A673 (cell line): ENCODE results near the gene SRRD. TPM values are rescaled to one million over a fixed set of nuclear protein-coding genes. Genes with fewer than 3 reads are reported as not detected.

Experiments used
- BruUV-seq: library from RNA; stranded (reverse); fragments of 400-500 nt; replicated peaks from 2 replicates; lab custom pipeline; 2021; lab: Mats Ljungman, UMichigan
- CTCF ChIA-PET: fragments of 300-600 bp; sonication (Branson Sonifier 250); formaldehyde crosslinking; loops from one replicate; lab custom pipeline; 2022; ENCODE audit warnings: antibody characterized with exemption; lab: Charles Lee
- POLR2A ChIA-PET: fragments of 300-600 bp; sonication (Branson Sonifier 250); formaldehyde crosslinking; loops from one replicate; lab custom pipeline; 2022; ENCODE audit warnings: antibody characterized with exemption; ENCODE audit not compliant: low non-redundant PET; lab: Charles Lee
- DNase-seq: peaks from one replicate; pipeline ENCODE4 v3.0.0-alpha.2; 2015; ENCODE audit warnings: low spot score
- H3K27ac ChIP-seq: fragments of 200-600 bp; sonication (generic); 2 replicates; pipeline ENCODE4 v1.5.1; 2016; ENCODE audit warnings: mixed run types, low read depth, mild to moderate bottlenecking, mixed read lengths, antibody characterized with exemption, low read length; ENCODE audit not compliant: poor library complexity, severe bottlenecking
- H3K27me3 ChIP-seq: fragments of 200-600 bp; sonication (generic); replicated peaks from 2 replicates; pipeline ENCODE4 v1.6.1; 2017; ENCODE audit warnings: mixed run types, low read depth, mild to moderate bottlenecking, mixed read lengths, antibody characterized with exemption, low read length; ENCODE audit not compliant: insufficient read depth, poor library complexity
- H3K36me3 ChIP-seq: fragments of 200-600 bp; sonication (generic); 2 replicates; pipeline ENCODE4 v1.6.1; 2016; ENCODE audit warnings: mixed run types, mild to moderate bottlenecking, mixed read lengths, antibody characterized with exemption, low read length; ENCODE audit not compliant: insufficient read depth, poor library complexity, severe bottlenecking
- H3K4me1 ChIP-seq: fragments of 200-600 bp; sonication (generic); 2 replicates; pipeline ENCODE4 v1.6.1; 2017; ENCODE audit warnings: mixed run types, mild to moderate bottlenecking, mixed read lengths, antibody characterized with exemption, low read length; ENCODE audit not compliant: insufficient read depth, poor library complexity, severe bottlenecking
- H3K4me3 ChIP-seq: fragments of 200-600 bp; sonication (generic); 2 replicates; pipeline ENCODE4 v1.5.1; 2016; ENCODE audit warnings: low read depth, mixed run types, mild to moderate bottlenecking, mixed read lengths, low read length; ENCODE audit not compliant: poor library complexity, severe bottlenecking
- H3K9me3 ChIP-seq: fragments of 200-600 bp; sonication (generic); 2 replicates; pipeline ENCODE4 v1.6.1; 2016; ENCODE audit warnings: mixed run types, low read depth, mild to moderate bottlenecking, mixed read lengths, antibody characterized with exemption, low read length; ENCODE audit not compliant: poor library complexity, severe bottlenecking
- CTCF ChIP-seq: fragments of 300-800, 200-600 bp; sonication (generic); conservative IDR thresholded peaks from 2 replicates; pipeline ENCODE4 v1.5.1; 2017; ENCODE audit warnings: low read depth, mild to moderate bottlenecking, antibody characterized with exemption, low read length, moderate library complexity, mixed read lengths
- EZH2 ChIP-seq: fragments of 200-600 bp; sonication (generic); IDR thresholded peaks from 2 replicates; pipeline ENCODE4 v1.6.1; 2017; ENCODE audit warnings: borderline replicate concordance, low read depth, mild to moderate bottlenecking, mixed read lengths, antibody characterized with exemption, low read length; ENCODE audit not compliant: poor library complexity, severe bottlenecking
- intact Hi-C: fragments of 100-400 bp; cut with micrococcal nuclease; formaldehyde crosslinking; loops from one replicate; pipeline ENCODE4 v1.10.0; 2022; ENCODE audit not compliant: unreplicated experiment
- total RNA-seq: library from RNA; stranded (reverse); gene quantifications from 2 replicates; pipeline ENCODE4 v1.2.3, GENCODE V29; 2021

SRRD gene
- total RNA-seq, 1 experiment from 2014 or later: 28.8 TPM

GRCh38 chr22:26522012-26522411 is 38.3 kb downstream of the SRRD start:
- no peak overlapping the region for H3K27ac ChIP-seq
- no peaks in the 10 kb centered on the region for H3K9me3 ChIP-seq
- H3K36me3 ChIP-seq: no peaks in the 10 kb centered on the region
- ChIA-PET POLR2A (no interaction called here), CTCF (no interaction called here)
- intact Hi-C loops: no loop called here
- no peak for TF ChIP-seq EZH2
- no TSS peak for BruUV-seq
- H3K27me3 ChIP-seq: no peaks in the 10 kb centered on the region
- no peak overlapping the region for H3K4me3 ChIP-seq
- H3K4me1 ChIP-seq: no peaks in the 10 kb centered on the region
- no peak for DNase-seq

GRCh38 chr22:26522592-26522991 is 38.9 kb downstream of the SRRD start:
- no peak overlapping the region for H3K27ac ChIP-seq
- ChIA-PET CTCF (interaction anchor here (0.5 kb wide), 1 partner anchor 29 kb away, joined by 12 read pairs; no protein-coding TSS in a partner anchor), POLR2A (no interaction called here)
- H3K9me3 ChIP-seq: no peaks in the 10 kb centered on the region
- intact Hi-C loops: no loop called here
- H3K4me1 ChIP-seq: no peaks in the 10 kb centered on the region
- no peak overlapping the region for H3K4me3 ChIP-seq
- BruUV-seq: no TSS peak
- no peaks in the 10 kb centered on the region for H3K36me3 ChIP-seq
- no peaks in the 10 kb centered on the region for H3K27me3 ChIP-seq
- TF ChIP-seq CTCF: no peak
- no peak for DNase-seq

- no peak for DNase-seq
- CTCF ChIA-PET: no interaction called here
- H3K36me3 ChIP-seq: no peaks in the 10 kb centered on the region
- no peak overlapping the region for H3K4me3 ChIP-seq
- BruUV-seq: no TSS peak
- intact Hi-C loops: no loop called here
- POLR2A ChIA-PET: no interaction called here
- H3K9me3 ChIP-seq: no peaks in the 10 kb centered on the region
- H3K4me1 ChIP-seq: no peaks in the 10 kb centered on the region
- no peak for TF ChIP-seq EZH2
- H3K27ac ChIP-seq: no peak overlapping the region
- H3K27me3 ChIP-seq: no peaks in the 10 kb centered on the region
Measured at GRCh38 chr22:26524870-26525269, 41.2 kb downstream of the SRRD start.

- ChIA-PET POLR2A (no interaction called here), CTCF (no interaction called here)
- Histone ChIP-seq H3K27ac (no peak overlapping the region), H3K4me1 (no peaks in the 10 kb centered on the region), H3K36me3 (no peaks in the 10 kb centered on the region), H3K4me3 (no peak overlapping the region), H3K27me3 (no peaks in the 10 kb centered on the region), H3K9me3 (no peaks in the 10 kb centered on the region)
- no peak for TF ChIP-seq EZH2
- TF ChIP-seq CTCF: no peak
- intact Hi-C loops: no loop called here
- BruUV-seq: no TSS peak
- DNase-seq: no peak
Measured at GRCh38 chr22:26525946-26526564, 42.4 kb downstream of the SRRD start.
